Activated CD8-positive, alpha-beta memory T cell treated with anti-CD3 and anti-CD28 coated beads for 4 hours (primary cell): ENCODE data around the gene ZC3H7A.

ENCODE experiments used
- DNase-seq, 2 donors: peaks; one replicate each; pipeline ENCODE4 v3.0.0-alpha.2; 2020; ENCODE audit warnings: low read depth in 2 of 2

Gene ZC3H7A

GRCh38 chr16:11768849-11769248 lies 28.2 kb downstream of the ZC3H7A start:
- DNase-seq = no peak

- DNase-seq = no peak
These were observed 34.6 kb downstream of the ZC3H7A start for GRCh38 chr16:11762431-11762830.

- no peak for DNase-seq
These were observed 37.1 kb downstream of the ZC3H7A start for GRCh38 chr16:11759997-11760396.

- DNase-seq = no peak
These were observed 37.8 kb downstream of the ZC3H7A start for GRCh38 chr16:11759163-11759834.

- no peak for DNase-seq
These were observed 39.1 kb downstream of the ZC3H7A start for GRCh38 chr16:11757671-11758545.

GRCh38 chr16:11756248-11756647 lies 40.8 kb downstream of the ZC3H7A start:
- no peak for DNase-seq

GRCh38 chr16:11755022-11755760 lies 41.9 kb downstream of the ZC3H7A start:
- no peak for DNase-seq

GRCh38 chr16:11752856-11753255 lies 44.2 kb downstream of the ZC3H7A start:
- no peak for DNase-seq

- no peak for DNase-seq
These were observed 47.0 kb downstream of the ZC3H7A start for GRCh38 chr16:11750056-11750455.

GRCh38 chr16:11748404-11749254 lies 48.4 kb downstream of the ZC3H7A start:
- no peak for DNase-seq

GRCh38 chr16:11747949-11748403 lies 49.1 kb downstream of the ZC3H7A start:
- DNase-seq = no peak

GRCh38 chr16:11744075-11744470 lies 53.0 kb downstream of the ZC3H7A start:
- no peak for DNase-seq

- DNase-seq = no peak
These were observed 53.6 kb downstream of the ZC3H7A start for GRCh38 chr16:11743308-11744074.

GRCh38 chr16:11742536-11743307 lies 54.3 kb downstream of the ZC3H7A start, which contains the start of gene TXNDC11:
TXNDC11 (minus strand) TSS chr16:11742857; CDS start chr16:11742730, 127 bp downstream.
- peak; percentile 98 to 99 for DNase-seq

- peak in 1 of 2 donors; percentile 16 for DNase-seq
These were observed 54.9 kb downstream of the ZC3H7A start for GRCh38 chr16:11742093-11742535.

- no peak for DNase-seq
These were observed 56.5 kb downstream of the ZC3H7A start for GRCh38 chr16:11740567-11740966.

- no peak for DNase-seq
These were observed 58.1 kb downstream of the ZC3H7A start for GRCh38 chr16:11738742-11739544.

GRCh38 chr16:11737713-11738112 lies 59.3 kb downstream of the ZC3H7A start:
- no peak for DNase-seq

- DNase-seq = no peak
These were observed 60.2 kb downstream of the ZC3H7A start for GRCh38 chr16:11736903-11737302.
